Fibroblast of skin of abdomen (primary cell): ENCODE data around the gene BAK1. TPM values are rescaled to one million over a fixed set of nuclear protein-coding genes. Genes with fewer than 3 reads are reported as not detected.

Source experiments
- DNase-seq: peaks from one replicate; pipeline ENCODE4 v3.0.0-alpha.2; 2013
- polyA plus RNA-seq, 2 experiments: library from polyadenylated mRNA; unstranded; fragments of 120-200 nt; gene quantifications; one replicate each; pipeline ENCODE4 v1.2.1, GENCODE V29; 2013; ENCODE audit not compliant: insufficient read length in 2 of 2

The BAK1 gene
- polyA plus RNA-seq (2013, experiment 1 of 2; ENCODE audit: insufficient read length), result 22.1 TPM
- polyA plus RNA-seq (2013, experiment 2 of 2; ENCODE audit: insufficient read length), result 21.8 TPM

DNA sequence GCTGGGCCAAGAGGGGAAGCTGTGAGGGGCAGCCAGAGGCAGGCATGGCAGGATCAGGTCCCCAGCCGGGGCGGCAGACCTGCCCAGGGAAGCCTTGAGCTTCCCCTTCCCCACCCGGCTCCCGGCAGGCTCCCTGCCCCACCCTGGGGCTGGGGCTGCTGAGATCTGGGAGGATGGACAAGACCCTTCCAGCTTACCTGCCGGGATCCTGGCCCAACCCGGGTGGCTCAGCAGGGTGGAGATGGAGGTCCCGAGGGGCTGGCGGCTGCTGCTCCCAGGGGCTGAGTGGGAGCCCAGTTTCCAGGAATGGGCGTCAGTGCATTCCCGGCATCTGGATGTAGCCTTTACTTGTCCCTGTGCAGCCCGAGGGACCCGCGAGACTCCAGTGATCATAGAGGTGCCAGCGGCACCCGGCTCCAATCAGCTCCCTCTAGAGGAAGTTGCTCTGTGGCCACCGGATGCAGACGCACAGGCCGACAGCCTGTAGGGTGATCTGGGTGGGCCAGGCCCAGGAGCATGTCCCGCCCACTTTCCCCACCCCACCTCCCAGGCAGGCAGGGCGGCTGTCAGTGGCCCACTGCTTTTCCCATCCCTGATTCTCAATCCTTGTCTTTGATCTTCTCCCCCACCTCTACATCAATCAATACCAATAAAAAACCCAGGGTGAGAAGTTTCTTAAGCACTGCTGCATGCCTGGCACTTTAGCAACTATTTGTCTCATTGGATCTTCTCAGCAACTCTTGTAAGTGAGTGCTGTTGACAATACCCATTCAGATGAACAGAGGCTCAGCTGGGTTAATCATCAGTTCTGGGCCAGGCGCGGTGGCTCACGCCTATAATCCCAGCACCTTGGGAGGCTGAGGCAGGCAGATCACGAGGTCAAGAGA, at the start of gene BAK1:
Gene BAK1, minus strand, starts transcription at position 449 of the 887 bp plus-strand sequence. CDS start 2,672 bp downstream, outside the sequence.
- peak; percentile 89 for DNase-seq

DNA sequence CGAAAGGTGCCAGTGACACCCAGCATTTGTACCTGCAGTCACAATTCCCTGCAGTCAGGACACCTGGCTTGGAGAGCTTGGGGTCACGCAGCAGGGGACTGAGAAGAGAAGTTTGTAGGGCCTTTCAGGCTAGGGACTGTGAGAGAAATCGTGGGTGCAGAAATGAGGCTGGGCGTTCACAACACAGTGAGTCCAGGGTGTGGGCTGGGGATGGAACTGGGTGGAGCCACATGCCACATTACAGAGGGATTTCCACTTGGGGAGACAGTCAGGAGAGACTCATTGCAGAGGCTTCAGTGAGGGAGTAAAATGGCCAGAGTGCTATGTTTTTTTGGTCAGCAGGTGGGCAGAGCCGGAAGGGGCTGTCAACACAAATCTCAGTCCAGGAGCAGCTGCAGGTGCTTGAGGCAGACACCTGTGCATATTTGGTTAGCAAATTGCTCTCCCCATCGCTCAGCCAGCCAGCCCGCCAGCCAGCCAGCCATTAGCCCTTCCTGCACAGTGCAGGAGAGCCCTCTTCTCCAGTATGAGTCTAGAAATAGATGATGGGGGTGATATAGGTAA, 48.4 kb upstream of the BAK1 start:
- DNase-seq, result no peak

DNA sequence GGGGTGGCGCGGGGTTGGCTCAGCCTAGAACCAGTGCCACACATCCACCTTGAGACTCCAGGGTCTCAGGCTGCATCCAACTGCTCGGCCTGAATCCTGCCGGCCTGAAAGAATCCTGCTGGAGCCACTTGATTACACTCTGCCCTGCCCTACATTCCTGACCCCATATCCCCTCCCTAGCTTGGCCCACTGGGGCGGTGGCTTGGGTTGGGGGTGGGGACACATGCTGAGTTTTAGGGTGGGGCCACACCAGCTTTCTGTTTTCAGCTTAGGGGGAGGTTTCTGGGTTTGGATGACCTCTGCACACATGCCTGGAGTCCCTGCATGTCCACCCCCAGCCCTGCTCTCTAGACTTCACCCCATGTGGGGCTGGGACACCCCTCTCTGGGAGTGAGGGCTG, 47.8 kb upstream of the BAK1 start:
- DNase-seq, result no peak

DNA sequence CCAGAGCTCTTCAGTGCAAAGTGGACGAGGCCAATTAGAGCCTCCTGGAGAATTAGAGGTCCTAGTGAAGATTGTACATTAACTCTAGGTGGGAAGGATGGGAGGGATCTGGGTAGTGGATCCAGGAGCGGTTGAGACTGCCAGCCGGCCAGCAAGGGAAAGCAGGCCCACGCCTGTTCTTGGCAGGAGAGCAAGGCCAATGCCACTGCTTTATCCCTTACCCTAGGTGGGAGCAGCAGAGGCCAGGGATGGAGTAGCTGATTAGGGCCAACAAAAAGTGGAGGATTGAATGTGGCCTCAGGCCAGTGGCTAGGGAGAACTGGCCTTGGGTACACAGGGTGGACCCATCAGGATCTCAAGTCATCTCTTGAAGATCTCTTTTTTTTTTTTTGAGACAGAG, 44.8 kb upstream of the BAK1 start:
- DNase-seq, result no peak

DNA sequence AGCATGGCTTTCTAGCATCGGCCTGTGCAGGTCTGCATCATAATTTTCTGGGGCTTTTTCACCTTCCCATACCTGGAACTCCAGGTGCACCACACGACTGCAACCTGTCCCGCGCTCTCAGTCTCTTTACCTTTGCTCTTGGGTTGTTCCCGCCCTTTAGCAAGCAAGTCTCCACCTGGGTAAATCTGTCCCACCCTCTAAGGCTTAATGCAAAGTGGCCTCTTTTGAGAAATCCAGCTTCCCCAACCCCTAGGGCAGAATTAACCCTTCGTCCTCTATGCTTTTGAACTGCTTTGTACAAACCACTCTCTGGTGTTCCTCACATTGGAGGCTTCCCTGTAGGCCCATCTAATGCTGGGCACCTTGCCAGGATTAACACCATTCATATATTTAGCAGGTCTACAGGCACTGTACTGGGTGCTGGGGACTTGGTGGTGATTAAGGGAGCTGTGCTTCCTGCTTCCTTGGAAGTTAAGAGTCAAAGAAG, 43.9 kb upstream of the BAK1 start:
- DNase-seq, result no peak

DNA sequence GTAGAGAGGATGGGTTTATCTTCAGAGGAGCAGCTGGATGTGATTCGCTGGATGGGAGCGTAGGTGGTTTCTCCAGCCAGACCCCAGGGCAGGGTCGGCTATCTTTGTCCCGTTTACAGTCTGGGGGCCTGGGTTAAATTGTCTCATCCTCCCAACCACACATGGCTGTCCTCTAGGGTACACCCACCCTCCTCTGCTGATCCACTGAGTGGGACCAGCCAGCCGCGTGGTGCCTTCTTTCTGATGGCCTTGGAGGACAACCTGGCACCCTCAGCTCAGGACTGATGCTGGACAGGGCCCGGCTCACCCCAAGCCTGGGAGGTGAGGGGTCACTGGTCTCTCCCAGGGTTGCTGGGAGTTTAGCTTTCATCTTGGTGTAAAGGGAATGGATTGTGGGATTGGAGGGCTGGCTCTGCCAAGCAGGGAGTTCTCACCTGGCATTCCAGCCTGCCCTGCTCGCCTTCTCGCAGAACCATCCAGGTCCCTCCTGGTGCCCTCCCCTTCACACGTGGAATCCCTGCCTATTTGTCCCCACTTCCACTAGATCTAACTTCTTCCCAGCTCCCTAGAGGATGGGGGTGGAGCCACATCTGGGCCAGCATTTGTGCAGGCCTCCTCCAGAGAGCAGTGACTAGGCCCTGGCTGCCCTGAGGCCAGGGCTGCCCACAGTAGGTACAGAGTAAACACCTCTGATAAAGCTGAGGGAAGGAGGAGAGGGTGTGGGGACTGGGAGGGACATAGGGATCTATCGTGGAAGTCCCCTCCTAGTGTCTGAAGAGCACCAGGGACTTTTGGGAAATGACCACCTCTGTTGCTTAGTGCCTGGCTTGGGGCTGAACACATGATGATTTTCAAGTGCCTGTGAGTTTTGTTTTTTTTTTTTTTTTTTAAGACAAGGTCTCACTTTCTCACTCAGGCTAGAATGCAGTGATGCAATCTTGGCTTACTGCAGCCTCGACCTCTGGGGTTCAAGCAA, 42.7 kb upstream of the BAK1 start:
- DNase-seq, result no peak

DNA sequence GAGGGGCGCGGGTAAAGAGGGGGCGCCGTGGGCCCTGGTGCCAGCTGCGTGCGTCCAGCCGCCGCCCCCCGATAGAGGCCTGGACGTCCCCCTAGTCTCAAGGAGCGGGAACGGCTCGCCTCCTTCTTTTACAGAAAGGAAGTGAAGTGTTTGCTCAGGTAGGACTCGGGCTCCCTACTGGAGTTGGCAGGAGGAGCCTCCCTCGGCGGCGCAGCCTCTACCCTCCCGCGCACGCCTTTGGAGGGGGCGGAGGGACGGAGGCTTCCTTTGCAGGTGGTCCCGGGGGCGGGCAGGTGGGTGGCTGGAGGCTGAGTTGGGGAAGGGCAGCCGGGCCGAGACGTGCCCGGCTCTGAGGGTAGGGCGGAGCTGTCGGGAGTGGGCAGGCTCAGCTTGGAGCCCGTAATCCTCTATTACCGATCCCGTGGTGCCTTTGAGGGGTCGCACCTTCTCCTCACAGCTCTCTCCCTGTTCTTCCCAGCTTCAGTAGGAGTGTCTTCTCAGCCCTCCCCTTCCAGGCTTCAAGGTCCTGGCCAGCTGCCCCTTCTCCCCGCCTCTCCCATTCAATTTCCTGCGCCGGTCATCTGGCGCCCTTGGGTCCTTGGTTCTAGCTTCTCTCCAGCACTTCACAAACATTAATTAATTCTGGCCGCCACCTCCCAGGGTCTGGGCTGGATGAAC, 41.8 kb upstream of the BAK1 start:
- DNase-seq, result no peak

DNA sequence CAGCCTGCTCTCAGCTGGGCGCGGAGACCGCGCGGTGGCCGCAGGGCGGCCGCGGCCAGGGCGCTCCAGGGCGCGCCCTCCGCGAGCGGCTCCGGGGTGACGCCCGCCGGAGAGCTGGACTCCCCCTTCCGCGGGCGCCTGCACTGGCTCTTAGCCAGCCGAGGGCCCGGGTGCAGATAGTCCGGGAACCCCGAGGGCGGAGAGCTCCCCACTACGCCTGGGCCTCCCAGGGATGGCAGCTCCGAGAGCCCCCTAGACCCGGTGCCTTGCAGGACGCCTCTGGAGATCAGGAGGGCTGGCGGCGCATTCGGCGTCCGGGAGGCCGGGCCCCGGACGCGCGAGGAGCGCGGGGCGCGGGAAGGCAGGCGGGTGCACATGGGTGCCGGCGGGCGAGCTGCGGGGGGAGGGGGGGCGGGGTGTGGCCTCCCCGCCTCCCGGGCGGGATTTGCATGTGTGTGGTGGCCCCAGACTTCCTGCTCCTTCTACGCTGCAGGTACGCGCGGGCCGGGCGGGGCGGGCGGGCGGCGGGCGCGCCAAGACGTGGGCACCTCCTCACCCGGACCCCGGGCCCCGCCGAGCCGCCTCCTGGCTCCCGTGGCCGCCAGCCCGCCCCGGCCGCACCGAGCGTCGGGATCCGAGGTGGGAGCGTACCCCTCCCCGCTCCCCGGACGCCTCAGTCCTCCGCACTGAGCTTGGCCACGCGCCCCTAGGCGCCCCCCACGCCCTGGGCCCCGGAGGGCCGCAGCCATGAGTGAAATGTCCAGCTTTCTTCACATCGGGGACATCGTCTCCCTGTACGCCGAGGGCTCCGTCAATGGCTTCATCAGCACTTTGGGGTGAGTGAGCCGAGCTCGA, 41.0 kb upstream of the BAK1 start, which contains the start of gene ITPR3:
Gene ITPR3, plus strand, starts transcription at position 467 of the 855 bp plus-strand sequence. Its CDS starts 281 bp downstream, at position 748.
- DNase-seq, result peak; percentile 16

DNA sequence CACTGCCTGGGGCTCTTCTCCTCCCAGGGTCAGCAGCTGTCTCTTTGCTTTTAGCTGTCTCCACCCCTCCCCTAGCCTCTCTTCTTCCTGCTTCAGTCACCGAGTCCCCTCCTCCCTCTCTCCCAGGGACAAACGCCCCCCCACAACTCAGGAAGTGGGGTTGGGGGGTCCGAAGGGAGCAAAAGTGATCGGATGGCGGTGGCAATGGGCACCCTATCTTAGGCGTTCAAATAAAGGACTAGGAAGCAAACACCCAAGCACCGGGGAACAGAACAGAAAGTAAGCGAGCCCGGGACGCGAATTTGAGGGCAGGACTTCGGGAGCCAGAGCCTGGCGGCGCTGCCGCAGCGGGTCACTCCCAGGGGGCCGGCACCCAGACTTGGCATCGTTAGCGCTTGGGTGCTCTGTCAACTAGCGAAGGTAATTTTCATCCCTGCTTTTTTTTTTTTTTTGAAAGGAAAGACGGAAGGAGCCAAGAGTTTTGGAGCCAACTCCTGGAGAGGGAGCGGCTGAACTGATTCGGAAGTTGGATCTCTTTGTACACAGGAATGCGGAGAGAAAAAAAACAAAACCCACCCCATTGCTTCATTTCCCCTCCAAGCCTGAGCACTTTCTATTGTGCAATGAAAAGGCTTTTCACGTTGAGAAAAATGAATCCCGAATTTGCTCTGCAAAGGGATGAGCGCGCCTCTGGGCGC, 40.2 kb upstream of the BAK1 start:
- peak; percentile 48 for DNase-seq

DNA sequence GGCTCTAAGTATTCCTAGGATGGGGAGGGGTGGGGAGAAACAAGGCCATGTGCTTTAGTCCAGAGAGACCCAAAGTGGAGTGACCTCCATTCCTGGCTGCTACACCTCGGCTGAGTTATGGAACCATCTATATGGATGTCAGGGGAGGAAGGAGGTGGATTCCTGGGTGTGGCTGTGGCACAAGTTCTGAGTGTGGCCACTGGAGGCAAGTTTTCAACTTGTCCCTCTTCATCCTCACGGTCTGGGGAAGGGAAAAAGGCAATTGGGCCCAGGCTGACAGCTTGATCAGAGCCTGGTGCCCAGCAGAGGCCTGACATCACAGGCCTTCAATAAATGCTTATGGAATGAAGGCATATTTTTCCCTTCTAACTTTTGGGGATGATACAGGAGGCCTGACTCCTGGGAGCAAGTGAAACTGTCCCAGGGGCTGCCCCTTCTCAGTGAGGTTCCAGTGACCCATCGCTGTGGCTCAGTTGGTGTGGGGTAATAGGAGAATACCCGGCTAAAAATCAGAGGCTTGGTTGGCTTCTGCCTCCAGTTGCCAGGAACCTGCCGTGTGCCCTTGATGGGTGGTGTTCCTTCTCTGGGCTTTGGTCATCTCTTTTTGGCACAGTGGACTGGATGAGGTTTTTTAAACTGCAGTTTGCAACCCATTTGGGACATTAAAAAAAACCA, 39.2 kb upstream of the BAK1 start:
- DNase-seq, result no peak

DNA sequence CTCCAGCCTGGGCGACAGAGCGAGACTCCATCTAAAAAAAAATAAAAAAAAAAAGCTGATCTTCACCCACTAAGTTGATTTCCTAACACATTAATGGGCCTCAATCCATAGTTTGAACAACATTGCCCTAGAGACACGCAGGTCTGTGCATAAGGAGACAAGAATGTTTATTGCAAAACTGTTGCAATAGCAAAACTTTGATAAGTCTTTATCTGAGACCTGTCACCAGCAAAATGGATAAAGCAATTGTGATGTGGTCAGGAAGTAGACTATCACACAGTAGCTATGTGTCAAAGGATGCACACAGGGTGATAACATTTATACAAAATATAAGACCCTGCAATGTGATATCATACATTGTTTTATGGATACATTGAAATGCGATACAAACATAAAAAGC, 36.8 kb upstream of the BAK1 start:
- DNase-seq, result no peak

DNA sequence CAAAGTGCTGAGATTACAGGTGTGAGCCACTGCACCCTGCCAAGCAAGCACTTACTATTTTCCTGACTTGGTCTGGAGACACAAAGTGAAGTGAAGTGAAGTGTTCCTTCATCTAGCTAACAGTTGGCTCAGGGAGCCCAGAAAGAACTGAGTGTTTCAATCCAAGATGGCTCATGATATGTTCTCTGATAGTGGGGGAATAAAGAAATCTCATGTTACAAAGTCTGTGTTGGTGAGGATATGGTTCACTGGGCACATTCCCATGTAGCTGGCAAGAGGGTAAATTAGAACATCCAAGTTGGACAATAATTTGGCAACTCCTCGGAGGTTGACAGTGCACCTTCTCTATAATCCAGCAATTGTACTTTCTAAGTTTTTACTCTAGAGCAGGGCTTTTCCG, 36.0 kb upstream of the BAK1 start:
- no peak for DNase-seq

DNA sequence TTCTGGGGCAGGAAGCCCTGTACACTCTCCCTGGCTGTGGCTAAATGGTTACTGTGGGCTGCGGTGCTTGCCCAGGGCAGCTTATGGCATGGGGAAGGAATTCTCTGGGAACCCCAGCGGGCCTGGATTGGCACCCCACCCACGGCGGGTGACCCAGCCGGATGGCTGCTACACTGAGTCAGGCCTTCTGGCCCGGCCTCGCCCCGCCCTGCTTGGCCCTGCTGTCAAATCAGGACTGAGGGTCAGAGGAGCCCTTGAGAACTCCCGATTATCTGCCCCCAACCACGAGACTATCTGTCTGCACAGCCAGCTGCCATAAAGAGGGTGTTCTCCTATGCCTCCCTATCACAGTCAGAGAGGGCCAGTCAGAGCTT, 33.7 kb upstream of the BAK1 start:
- no peak for DNase-seq

DNA sequence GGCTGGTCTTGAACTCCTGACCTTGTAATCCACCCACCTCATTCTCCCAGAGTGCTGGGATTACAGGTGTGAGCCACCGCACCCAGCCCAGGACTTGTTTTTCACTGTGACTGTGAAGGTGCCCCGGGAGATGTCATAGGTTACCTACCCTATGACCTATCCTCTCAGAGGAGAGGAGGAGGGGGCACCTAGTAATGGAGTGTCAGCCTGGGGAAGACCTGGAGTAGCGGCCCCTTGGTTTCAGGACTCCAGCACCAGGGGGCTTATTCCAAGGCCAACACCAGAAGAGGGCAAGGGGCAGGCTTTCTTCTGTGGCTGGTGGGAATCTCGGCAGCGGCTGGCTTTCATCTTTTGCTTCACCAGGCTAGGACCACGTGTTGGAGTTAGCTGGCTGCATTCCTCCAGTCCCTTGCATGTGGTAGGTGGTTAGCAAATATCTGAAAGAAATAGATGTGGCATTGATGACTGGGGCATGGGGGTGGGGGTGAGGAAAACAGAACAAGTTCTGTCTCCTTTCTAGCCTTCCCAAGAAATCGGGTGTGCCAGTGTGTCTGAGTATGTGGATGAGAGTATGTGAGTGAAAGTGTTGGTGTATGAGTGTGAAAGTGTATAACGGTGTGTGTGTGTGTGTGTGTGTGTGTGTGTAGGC, 33.2 kb upstream of the BAK1 start:
- DNase-seq, result peak; percentile 66

DNA sequence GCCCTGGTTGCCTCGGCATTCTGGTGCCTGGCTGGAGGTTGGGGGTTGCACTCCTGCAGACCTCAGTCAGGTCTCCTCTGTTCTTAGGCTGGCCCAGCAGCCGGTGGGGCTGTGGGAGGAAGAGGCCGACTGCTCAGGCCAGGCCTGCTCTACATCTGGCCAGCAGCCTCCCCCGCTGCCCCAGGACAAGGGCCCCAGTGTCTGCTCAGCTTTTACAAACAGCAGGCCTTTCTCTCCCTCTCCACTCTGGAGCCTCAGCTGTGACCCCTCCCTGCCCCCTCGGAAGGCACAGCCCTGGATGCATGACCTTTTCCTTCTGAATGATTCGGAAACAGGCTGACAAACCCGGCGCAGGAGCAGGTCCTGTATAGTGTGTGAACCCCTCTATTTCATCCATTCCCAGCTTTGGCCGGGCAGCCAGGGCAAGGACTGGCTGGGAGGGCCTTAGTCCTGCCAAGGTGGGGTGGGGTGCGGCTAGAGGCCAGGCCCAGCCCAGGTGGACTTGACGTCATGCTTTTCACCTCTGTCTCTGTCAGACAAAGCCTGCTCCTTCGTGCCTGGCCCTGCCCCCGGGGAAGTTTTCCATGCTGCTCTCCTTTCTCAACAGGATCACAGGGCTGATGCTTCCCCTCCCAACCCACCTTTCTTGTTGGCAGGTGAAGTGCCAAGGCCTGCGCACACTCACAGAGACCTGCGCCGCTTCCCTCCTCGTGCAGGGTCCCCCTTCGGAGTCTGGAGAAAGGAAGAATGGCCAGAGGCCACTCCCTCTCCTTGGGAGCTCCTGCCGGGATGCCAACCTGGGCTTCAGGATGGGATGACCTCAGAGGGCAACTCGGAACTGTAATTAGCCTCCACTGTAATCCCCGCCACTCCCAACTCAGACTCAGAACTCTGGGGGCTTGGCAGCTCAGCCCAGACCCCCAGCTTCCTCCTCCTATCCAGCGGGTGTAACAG, 31.0 kb upstream of the BAK1 start:
- DNase-seq, result no peak

DNA sequence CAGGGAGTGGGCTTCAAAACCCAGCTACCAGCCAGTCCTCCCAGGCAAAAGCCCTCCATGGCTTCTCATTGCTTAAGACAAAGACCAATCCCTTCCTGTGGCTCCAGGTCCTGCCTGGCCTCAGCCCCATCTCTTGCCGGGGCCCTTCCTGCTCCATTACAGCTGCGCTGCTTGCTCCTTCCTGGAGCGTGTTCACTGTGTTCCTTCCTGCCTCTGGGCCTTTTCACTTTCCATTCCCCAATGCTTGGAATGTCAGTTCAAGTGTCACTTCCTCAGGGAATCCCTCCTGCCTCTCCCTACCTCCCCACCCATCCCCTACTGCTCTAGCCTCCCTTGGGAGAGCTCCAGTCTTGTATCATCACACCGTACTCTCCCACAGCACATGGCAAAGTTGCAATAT, 30.0 kb upstream of the BAK1 start:
- no peak for DNase-seq

DNA sequence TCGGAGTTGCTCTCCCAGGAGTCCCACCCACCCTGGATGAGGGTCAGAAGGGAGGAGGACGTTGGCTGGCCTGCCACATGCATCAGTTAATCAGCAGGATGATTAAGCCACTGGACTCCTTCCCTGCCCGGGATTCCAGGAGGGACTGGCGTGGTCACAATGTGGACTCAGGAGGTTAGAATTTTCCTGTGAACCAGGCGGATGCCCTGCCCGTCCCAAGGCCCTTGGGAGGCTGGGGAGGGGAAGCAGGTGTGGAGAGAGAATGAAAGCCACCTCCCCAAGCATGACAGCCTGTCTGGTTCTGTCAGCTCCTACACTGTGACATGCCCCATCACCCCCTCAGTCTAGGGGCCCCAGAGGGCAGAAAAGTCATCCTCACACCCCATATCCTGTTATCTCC, 29.5 kb upstream of the BAK1 start:
- DNase-seq, result peak; percentile 29

DNA sequence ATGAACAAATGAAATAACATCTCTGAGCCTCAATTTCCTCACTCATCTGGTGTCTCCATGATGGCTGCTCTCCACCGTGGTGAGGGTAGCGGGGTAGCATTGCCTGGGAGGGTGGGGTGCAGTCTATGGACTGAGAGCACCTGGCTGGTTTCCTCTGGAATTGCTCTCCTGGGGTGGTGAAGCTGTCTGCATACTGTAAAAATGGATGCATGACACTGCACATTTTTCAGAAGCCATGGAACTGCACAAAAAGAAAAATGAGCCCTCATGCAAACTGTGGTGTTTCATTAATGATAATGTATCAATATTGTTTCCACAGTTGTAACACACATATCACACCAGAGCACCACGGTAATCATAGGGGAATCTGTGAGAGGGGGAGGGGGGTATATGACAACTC, 28.9 kb upstream of the BAK1 start:
- no peak for DNase-seq
